ENCODE measurements around the gene CCNJL. TPM values are rescaled to one million over a fixed set of nuclear protein-coding genes. Genes with fewer than 3 reads are reported as not detected.

The CCNJL gene
- total RNA-seq, 1 experiment from 2014 or later: 33.9 TPM

DNA sequence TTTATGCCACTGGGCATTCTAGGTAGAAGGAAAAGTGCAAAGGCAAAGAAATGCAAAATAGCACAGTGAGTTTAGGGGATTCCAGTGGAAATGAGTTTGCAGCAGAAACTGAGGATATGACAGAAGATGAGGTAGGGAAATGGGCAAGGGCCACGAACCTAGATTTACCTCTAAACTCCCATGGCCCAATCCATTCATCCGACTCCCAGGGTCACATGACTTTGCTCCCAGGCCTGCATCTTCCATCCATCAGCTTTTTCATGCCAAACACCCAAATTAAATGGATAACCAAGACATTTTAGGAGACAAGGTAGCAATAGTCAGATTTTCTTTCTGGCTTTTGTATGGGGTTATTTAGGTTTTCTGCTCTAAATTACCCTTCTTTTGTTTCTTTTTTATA lies 105.3 kb downstream of the CCNJL start:
- intact Hi-C loops (cut with micrococcal nuclease; ENCODE audit: unreplicated experiment): no loop called here
- H3K4me2 ChIP-seq: no peak overlapping the region
- ChIA-PET POLR2A (ENCODE audit: unreplicated experiment) (interaction anchor here (0.7 kb wide), 1 partner anchor 53 kb away, joined by 6 read pairs; no protein-coding TSS in a partner anchor), CTCF (interaction anchor here (0.6 kb wide), 1 partner anchor 162 kb away, joined by 4 read pairs; no protein-coding TSS in a partner anchor)
- no peaks in the 10 kb centered on the region for H3K9me2 ChIP-seq (ENCODE audit: insufficient read depth)
- H3K79me2 ChIP-seq (ENCODE audit: low read depth): no peaks in the 10 kb centered on the region
- no peaks in the 10 kb centered on the region for H3K27me3 ChIP-seq (ENCODE audit: insufficient read depth, low read depth)
- no peaks in the 10 kb centered on the region for H4K20me1 ChIP-seq (ENCODE audit: insufficient read depth)
- no peaks in the 10 kb centered on the region for H3K9me3 ChIP-seq (ENCODE audit: insufficient read depth, low read depth)
- peaks cover 14% of the 10 kb centered on the region for H3K4me1 ChIP-seq (replicated peaks; ENCODE audit: insufficient read depth)
- no peak for DNase-seq
- peaks cover 10% of the 10 kb centered on the region; the same call in 1 of the 2 replicates for H3F3A ChIP-seq (ENCODE audit: insufficient read depth, low read depth)
- no TSS peak for BruUV-seq (replicated peaks)
- H2AFZ ChIP-seq: no peak overlapping the region
- TF ChIP-seq EZH2 (IDR thresholded peaks at IDR 0.05; ENCODE audit: low read depth): no peak
- TF ChIP-seq, protein P1, sequence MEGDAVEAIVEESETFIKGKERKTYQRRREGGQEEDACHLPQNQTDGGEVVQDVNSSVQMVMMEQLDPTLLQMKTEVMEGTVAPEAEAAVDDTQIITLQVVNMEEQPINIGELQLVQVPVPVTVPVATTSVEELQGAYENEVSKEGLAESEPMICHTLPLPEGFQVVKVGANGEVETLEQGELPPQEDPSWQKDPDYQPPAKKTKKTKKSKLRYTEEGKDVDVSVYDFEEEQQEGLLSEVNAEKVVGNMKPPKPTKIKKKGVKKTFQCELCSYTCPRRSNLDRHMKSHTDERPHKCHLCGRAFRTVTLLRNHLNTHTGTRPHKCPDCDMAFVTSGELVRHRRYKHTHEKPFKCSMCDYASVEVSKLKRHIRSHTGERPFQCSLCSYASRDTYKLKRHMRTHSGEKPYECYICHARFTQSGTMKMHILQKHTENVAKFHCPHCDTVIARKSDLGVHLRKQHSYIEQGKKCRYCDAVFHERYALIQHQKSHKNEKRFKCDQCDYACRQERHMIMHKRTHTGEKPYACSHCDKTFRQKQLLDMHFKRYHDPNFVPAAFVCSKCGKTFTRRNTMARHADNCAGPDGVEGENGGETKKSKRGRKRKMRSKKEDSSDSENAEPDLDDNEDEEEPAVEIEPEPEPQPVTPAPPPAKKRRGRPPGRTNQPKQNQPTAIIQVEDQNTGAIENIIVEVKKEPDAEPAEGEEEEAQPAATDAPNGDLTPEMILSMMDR (conservative IDR thresholded peaks at IDR 0.05): no peak
- no peaks in the 10 kb centered on the region for H3K36me3 ChIP-seq (ENCODE audit: low read depth)
- H3K27ac ChIP-seq: no peak overlapping the region
- H3K4me3 ChIP-seq: no peak overlapping the region

Other genes starting within 250 kb of the CCNJL start
- gene PWWP2A, start 193.1 kb downstream of the CCNJL start, total RNA-seq (2021): 19.9 and 23.2 TPM in 2 replicates
- 1.7 and 5.7 TPM in 2 replicates for gene FABP6, start 83.1 kb downstream of the CCNJL start, total RNA-seq (2021)
- gene C1QTNF2, start 58.1 kb upstream of the CCNJL start, total RNA-seq (2021): 0.15 and 0.20 TPM in 2 replicates
- 8.6 and 10.5 TPM in 2 replicates for gene FAM200C, start 87.5 kb upstream of the CCNJL start, total RNA-seq (2021)
- gene SLU7, start 106.5 kb upstream of the CCNJL start, total RNA-seq (2021): 53.6 and 75.3 TPM in 2 replicates
- 262 and 272 TPM in 2 replicates for gene PTTG1, start 109.3 kb upstream of the CCNJL start, total RNA-seq (2021)

All from PC-9 (cell line).